Natural killer cell (primary cell): ENCODE data around the gene HOXC9. TPM values are rescaled to one million over a fixed set of nuclear protein-coding genes. Genes with fewer than 3 reads are reported as not detected.

Experiments
- ATAC-seq, 3 donors: fragments of 150-1000 bp in 2 of 3; fragments of 200-7000 bp in 1 of 3; cut with Tn5 transposase; 1 replicate in 1 of 3; 2 replicates in 2 of 3; pipeline ENCODE4 v1.10.0; 2021; ENCODE audit warnings: mild to moderate bottlenecking in 2 of 3, moderate library complexity in 2 of 3
- DNase-seq, 2 donors: peaks; one replicate each; pipeline versions ENCODE4 v3.0.0 to v3.0.0-alpha.2; 2013 to 2021; ENCODE audit warnings: mixed read lengths in 1 of 2
- H3K27ac ChIP-seq: one replicate; pipeline ENCODE4 v1.5.1; 2013; ENCODE audit warnings: mild to moderate bottlenecking, low read length
- H3K27me3 ChIP-seq: one replicate; pipeline ENCODE4 v1.6.1; 2013; ENCODE audit warnings: low read length; ENCODE audit not compliant: control insufficient read depth, insufficient read depth
- H3K36me3 ChIP-seq: one replicate; pipeline ENCODE4 v1.6.1; 2013; ENCODE audit warnings: low read length; ENCODE audit not compliant: control insufficient read depth, insufficient read depth
- H3K4me1 ChIP-seq: one replicate; pipeline ENCODE4 v1.6.1; 2013; ENCODE audit warnings: low read length; ENCODE audit not compliant: control insufficient read depth, insufficient read depth
- H3K4me3 ChIP-seq: one replicate; pipeline ENCODE4 v1.5.1; 2013; ENCODE audit warnings: low read length
- H3K9me3 ChIP-seq: one replicate; pipeline ENCODE4 v1.6.1; 2013; ENCODE audit warnings: low read length; ENCODE audit not compliant: control insufficient read depth, insufficient read depth
- H3K27ac Mint-ChIP-seq, 2 donors: one replicate each; pipeline ENCODE4 v1.8.0; 2022; ENCODE audit warnings: mild to moderate bottlenecking in 2 of 2, mixed read lengths in 2 of 2, moderate library complexity in 1 of 2
- H3K27me3 Mint-ChIP-seq, 2 donors: one replicate each; pipeline ENCODE4 v1.8.0; 2022; ENCODE audit warnings: low read depth in 2 of 2, mixed read lengths in 2 of 2
- H3K36me3 Mint-ChIP-seq: one replicate; pipeline ENCODE4 v1.8.0; 2022; ENCODE audit warnings: mixed read lengths
- H3K4me1 Mint-ChIP-seq, 2 donors: one replicate each; pipeline ENCODE4 v1.8.0; 2022; ENCODE audit warnings: mixed read lengths in 2 of 2
- H3K4me3 Mint-ChIP-seq: one replicate; pipeline ENCODE4 v1.8.0; 2022; ENCODE audit warnings: mild to moderate bottlenecking, moderate library complexity, mixed read lengths
- H3K9me3 Mint-ChIP-seq, 2 donors: one replicate each; pipeline ENCODE4 v1.8.0; 2022; ENCODE audit warnings: mixed read lengths in 2 of 2
- CTCF ChIP-seq: fragments of 200-600 bp; IDR thresholded peaks from one replicate; pipeline ENCODE4 v1.8.0; 2022; ENCODE audit warnings: antibody characterized with exemption
- WGBS: methylation state at CpG from one replicate; pipeline ENCODE4 v1.1.7; 2013; ENCODE audit warnings: missing lambda C conversion rate; ENCODE audit not compliant: insufficient coverage; 5-methylcytosine and 5-hydroxymethylcytosine counted together
- intact Hi-C: fragments of 100-400 bp; cut with micrococcal nuclease; formaldehyde crosslinking; loops from one replicate; pipeline ENCODE4 v1.14.2; 2022
- total RNA-seq, 4 donors: library from RNA; stranded (reverse); fragments of 120-200 nt in 1 of 4; gene quantifications; one replicate each; pipeline versions ENCODE4 v1.2.3 to v1.2.4, GENCODE V29; 2013 to 2022

HOXC9 gene
- total RNA-seq, 3 donors from 2014 or later (not counting 1 experiment from before 2014, with no cell fraction given) = not detected

GRCh38 chr12:54010053-54010971, 10.4 kb downstream of the HOXC9 start:
- Mint-ChIP-seq H3K9me3 (no peaks in the 10 kb centered on the region), H3K27me3 (peaks cover 83 to 84% of the 10 kb centered on the region in 2 donors), H3K36me3 (peaks cover 5% of the 10 kb centered on the region), H3K4me3 (no peak overlapping the region), H3K27ac (peak overlapping the region in 1 of 2 donors; percentile 23), H3K4me1 (peaks cover 18 to 44% of the 10 kb centered on the region in 2 donors)
- Histone ChIP-seq H3K4me1 (peaks cover 23% of the 10 kb centered on the region), H3K9me3 (no peaks in the 10 kb centered on the region), H3K27ac (no peak overlapping the region), H3K27me3 (peaks cover 84% of the 10 kb centered on the region), H3K4me3 (no peak overlapping the region), H3K36me3 (no peaks in the 10 kb centered on the region)
- no peak for TF ChIP-seq CTCF
- ATAC-seq (no peak), DNase-seq (no peak)
- intact Hi-C loops = loop anchor here (5.0 to 10.0 kb wide), 2 partner anchors 33 to 274 kb away; partner anchors contain the start of genes CBX5 and HNRNPA1
- WGBS = 13% methylated on average over 8 of the region's 10 CpGs

- no peak overlapping the region for H3K4me3 Mint-ChIP-seq
- intact Hi-C loops = loop anchor here (5.0 to 10.0 kb wide), 2 partner anchors 34 to 274 kb away; partner anchors contain the start of genes CBX5 and HNRNPA1
Measured at GRCh38 chr12:54010972-54011664, 11.2 kb downstream of the HOXC9 start.

GRCh38 chr12:54011665-54012532, 11.9 kb downstream of the HOXC9 start:
- no peaks in the 10 kb centered on the region for H3K9me3 ChIP-seq
- Mint-ChIP-seq H3K36me3 (no peaks in the 10 kb centered on the region), H3K27ac (no peak overlapping the region), H3K9me3 (no peaks in the 10 kb centered on the region), H3K4me3 (no peak overlapping the region), H3K4me1 (peaks cover 10 to 36% of the 10 kb centered on the region in 2 donors), H3K27me3 (peaks cover 73 to 75% of the 10 kb centered on the region in 2 donors)
- H3K36me3 ChIP-seq = no peaks in the 10 kb centered on the region
- ATAC-seq (no peak), DNase-seq (no peak)
- H3K27ac ChIP-seq = no peak overlapping the region
- peaks cover 18% of the 10 kb centered on the region for H3K4me1 ChIP-seq
- H3K27me3 ChIP-seq = peaks cover 81% of the 10 kb centered on the region
- no peak overlapping the region for H3K4me3 ChIP-seq
- TF ChIP-seq CTCF = no peak
- 28% methylated on average over 5 of the region's 14 CpGs for WGBS
- intact Hi-C loops = loop anchor here (5.0 to 10.0 kb wide), 2 partner anchors 35 to 273 kb away; partner anchors contain the start of genes CBX5 and HNRNPA1

More at GRCh38 chr12:54010972-54011664, 11.2 kb downstream of the HOXC9 start:
- DNase-seq (no peak), ATAC-seq (no peak)
- Mint-ChIP-seq H3K36me3 (peaks cover 3% of the 10 kb centered on the region), H3K27ac (no peak overlapping the region), H3K4me1 (peaks cover 15 to 41% of the 10 kb centered on the region in 2 donors), H3K9me3 (no peaks in the 10 kb centered on the region), H3K27me3 (peaks cover 79 to 80% of the 10 kb centered on the region in 2 donors)
- Histone ChIP-seq H3K36me3 (no peaks in the 10 kb centered on the region), H3K4me1 (peaks cover 22% of the 10 kb centered on the region), H3K4me3 (no peak overlapping the region), H3K27me3 (peaks cover 86% of the 10 kb centered on the region), H3K9me3 (no peaks in the 10 kb centered on the region), H3K27ac (no peak overlapping the region)
- no peak for TF ChIP-seq CTCF
- 12% methylated on average over 13 of the region's 17 CpGs for WGBS
